SH-SY5Y (cell line): ENCODE results near the gene KCND2.

ENCODE experiments used
- GATA2 ChIP-seq: IDR thresholded peaks from 2 replicates; pipeline ENCODE4 v1.6.1; 2011; ENCODE audit warnings: mild to moderate bottlenecking, low read depth, low read length
- GATA3 ChIP-seq: IDR thresholded peaks from 2 replicates; pipeline ENCODE4 v1.6.1; 2011; ENCODE audit warnings: low read depth, mild to moderate bottlenecking, low read length, moderate library complexity

DNA sequence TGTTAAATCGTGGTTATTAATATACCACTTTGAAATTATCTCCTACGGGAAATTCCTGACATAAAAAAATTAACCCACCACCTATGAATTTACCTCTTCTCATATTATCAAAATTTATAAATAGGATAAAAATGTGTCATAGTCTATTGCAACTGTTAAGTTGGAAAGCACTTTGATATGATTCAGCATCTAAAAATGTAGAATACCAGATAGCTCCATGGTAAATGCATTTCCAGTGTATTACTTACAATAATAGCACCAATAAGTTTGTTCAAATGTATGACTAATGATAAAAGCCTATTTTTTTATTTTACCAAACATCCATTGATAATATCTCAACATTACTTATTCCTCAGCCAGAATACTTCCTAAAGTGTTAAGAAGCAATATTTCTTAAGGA is 13.6 kb upstream of the KCND2 start:
- TF ChIP-seq GATA2 (no peak), GATA3 (no peak)
